ENCODE measurements around the gene THRAP3.
A peak's percentile ranks its signal among the peaks of the same experiment; 100 is the strongest.

THRAP3 gene

DNA sequence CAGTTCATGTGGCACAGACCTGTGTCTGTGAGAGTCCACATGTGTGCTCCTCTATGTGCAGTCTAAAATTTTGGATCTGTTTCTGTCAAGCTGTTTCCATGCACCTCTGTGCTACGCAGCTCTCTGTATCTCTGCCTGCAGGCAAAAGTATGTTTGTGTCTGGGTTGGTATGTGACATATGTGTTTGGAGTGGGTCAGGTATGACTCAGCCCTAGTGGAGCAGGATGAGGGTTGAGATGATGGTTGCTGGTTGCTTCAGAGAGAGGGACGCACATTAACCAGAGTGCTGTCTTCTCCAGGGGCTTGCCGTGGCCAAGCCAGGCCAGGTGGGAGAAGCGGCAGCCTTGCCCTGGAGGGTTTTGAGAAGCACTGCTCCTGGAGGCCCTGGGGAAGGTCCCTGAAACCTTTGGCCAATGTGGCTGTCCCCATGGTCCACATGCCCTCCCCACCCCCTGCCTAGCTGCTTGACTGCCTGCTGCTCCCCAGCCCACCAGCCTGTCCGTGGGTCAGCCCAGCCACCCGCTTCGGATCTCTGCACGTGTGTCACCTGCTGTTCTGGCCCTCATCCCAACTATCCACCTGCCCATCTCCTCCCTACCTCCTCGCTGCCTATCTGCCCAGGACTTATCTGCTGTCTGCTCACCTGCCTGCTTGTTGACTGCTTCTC, 103.3 kb downstream of the THRAP3 start:
- DNase-seq (ENCODE audit: low spot score): peak; percentile 46

DNA sequence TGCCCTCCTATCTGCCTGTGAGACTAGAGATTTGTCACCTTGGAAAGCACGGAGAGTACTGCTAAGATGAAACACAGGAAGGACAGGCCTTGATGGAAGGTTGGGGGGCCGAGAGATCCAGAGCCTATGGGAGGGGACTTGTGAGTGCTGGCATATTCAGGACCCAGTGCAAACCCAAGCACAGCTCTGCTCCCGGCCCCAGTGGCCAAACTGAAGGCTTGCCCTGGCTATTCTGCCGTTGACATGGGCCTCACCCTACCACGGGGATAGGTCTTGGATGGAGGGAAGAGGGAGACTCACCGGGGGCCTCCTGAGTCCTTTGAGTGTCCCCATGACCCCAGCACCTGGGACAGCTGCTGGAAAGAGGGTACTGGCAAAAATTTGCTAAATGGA, 103.8 kb downstream of the THRAP3 start:
- DNase-seq (ENCODE audit: low spot score): no peak

- no peak for DNase-seq (ENCODE audit: low spot score)
These were observed 104.5 kb downstream of the THRAP3 start for GRCh38 chr1:36328713-36329112.

DNA sequence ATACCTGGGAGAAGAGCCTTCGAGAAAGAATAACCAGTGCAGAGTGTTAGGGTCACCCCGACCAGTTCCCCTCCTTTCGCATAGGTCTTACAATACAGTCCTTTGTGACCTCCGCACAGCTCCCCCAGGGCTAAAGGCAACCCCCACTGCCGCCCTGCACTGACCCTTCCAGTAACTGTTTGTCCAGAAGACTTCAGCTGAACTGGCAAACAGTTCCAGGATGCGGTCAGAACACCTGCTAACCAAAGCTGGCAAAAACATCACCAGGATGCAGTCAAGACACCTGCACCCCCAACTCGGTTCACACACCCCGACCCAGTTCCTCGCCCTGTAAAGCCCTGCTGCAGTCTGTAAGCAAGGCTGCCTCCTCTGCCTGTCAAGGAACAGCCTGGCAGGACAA, 105.6 kb downstream of the THRAP3 start:
- no peak for DNase-seq (ENCODE audit: low spot score)

- DNase-seq (ENCODE audit: low spot score): no peak
These were observed 106.7 kb downstream of the THRAP3 start for GRCh38 chr1:36330940-36331339.

GRCh38 chr1:36337830-36338229, 113.6 kb downstream of the THRAP3 start:
- no peak for DNase-seq (ENCODE audit: low spot score)

DNA sequence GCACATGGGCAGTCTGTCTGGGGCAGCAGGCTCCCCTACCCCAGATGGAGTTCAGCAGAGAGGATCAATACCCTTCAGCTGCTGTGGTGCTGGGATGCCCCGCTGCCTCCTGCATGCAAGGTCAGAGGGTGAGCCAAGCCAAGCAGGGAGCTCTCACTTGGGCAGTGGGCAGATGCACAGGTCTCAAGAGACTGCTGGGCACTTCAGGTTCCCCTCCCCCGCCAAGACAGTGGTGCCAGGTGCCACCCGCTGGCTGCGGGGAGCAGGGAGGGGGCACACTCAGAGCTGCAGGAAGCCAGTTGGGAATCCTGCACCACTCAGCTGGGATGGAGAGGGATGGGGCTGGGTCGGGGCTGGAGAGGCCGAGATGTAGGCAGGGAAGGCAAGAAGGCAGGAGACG, 115.0 kb downstream of the THRAP3 start:
- no peak for DNase-seq (ENCODE audit: low spot score)

- DNase-seq (ENCODE audit: low spot score): no peak
These were observed 115.4 kb downstream of the THRAP3 start for GRCh38 chr1:36339615-36340014.

DNA sequence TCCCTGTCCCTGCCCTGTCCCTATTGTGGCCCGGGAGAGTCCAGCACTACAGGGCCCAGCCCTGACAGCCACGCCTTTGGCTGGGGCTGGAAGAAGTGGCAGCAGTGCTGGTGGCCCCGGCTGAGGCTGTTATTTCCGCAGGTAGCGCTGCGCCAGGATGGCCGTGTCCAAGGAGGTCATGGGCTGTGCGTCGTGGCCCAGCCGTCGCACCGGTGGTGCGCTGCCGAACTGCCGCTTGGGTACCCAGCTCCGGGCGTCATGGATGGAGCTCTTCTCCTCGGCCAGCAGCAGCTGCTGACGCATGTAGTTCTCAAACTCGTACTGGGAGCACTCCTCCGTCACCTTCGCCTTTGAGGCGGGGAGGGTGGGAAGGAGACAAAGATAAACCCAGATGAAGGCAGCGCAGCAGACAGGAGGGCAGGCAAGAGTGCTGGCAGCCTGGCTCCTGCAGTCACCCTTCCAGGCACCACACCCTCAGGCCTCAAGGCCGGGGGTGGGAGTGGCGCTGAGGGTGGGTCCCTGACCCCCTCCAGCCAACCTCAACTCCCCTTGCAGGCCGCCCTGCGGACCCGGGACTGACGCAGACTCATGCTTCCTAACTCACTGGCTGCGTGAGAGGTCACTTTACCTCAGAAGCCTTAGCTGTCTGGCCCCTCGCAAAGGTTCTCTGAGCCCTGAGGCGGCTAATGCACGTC, 117.5 kb downstream of the THRAP3 start:
- no peak for DNase-seq (ENCODE audit: low spot score)

- DNase-seq (ENCODE audit: low spot score): peak; percentile 80
These were observed 118.4 kb downstream of the THRAP3 start for GRCh38 chr1:36342426-36343185.

DNA sequence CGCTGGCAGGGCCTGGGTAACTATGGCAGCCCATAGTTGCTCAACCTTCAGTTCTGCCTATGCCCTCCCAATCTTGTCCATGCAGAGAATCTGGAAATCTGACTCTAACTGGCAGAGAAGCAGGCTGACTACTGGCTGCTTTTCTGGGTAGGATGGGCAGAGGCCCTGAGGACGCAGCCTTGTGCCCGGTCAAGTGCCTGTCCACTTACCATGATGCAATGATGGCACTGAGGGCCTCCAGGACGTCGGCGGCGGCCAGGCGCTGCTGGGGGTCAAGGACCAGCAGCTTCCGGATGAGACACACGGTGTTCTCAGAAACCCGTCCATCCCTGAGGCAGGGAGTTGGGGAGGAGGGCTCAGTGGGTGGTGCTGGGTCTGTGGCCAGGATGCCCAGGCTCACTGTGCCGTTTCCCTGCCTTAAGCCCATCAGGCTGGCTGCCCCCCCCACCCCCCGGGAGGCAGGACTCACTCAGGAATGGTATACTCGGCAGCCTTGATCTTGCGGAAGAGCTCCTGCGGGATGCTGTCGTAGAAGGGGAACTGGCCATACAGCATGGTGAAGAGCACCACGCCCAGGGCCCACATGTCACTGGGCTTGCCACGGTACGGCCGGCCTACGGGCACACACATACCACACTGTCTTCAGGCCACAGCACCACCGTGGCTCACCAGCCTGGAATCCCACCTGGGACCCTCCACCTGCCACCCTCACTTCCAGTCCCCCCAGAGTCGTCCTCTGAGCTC, 119.6 kb downstream of the THRAP3 start:
- DNase-seq (ENCODE audit: low spot score): no peak

GRCh38 chr1:36344395-36344680, 120.1 kb downstream of the THRAP3 start:
- DNase-seq (ENCODE audit: low spot score): no peak

DNA sequence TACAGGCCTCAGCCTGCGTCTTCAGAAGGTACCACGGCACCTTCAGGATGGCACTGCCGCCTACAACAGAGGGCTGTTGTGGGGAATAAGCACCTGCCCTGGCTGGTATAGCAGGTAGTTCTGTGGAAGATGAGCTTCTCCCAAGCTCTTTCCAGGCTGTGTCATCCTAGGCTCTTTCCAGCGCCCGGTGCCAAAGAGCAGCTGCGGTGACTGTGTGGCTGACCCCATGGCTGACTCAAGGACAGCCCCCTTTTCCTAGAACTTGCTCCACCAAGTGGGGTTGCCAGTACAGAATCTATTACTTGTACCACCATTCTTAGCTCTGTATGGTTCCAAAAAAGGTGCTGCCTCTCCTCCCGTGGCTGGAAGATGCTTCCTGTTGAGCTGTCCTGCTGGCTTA, 121.1 kb downstream of the THRAP3 start:
- DNase-seq (ENCODE audit: low spot score): no peak

DNA sequence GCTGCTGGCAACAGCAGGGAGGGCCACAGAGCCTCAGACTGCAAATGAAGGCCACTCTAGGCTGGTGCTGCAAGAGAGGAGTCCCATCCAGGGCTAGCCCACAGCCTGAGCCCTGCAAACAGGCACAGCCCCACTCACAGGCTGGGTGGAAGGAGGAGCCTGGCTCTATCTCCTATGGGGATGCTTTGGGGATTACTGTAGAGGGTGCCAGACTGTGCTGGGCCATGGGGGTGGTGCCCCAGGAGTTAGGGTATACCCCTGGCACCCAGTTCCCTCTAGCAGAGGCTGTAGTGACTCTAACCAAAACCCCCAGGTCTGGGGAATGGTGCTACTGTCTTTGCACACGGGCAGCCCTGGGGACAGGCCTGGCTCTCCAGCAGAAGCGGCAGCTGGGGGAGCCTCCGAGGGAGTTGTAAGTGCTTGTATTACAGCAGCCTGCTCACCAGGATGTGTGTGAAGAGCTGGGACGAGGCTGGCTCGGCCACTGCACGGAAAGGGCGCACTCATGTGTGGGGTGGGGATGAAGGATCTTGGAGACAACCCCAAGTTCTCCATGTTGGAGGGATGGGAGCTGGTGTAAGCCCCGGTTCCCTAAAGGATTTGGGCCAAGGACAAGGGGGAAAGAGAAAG, 122.6 kb downstream of the THRAP3 start:
- DNase-seq (ENCODE audit: low spot score): no peak

DNA sequence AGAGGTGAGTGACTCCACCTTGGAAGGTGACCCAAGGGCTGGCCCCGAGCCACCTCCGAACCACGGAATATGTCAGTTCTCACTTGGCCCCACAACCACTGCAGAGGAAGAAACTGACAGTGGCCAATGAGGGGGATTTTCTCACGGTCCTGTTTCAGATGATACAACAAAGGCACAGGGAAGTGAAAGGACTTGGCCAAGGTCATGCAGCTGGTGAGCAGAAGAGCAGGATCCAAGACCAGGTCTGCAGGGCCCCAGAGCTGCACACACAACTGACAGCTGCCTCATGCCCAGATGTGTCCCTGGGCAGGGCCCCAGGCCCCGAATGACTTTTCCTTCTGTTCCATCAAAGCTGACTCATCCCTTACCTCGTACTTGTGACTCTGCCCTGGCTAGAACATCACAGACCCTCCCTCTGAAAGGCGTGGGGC, 125.0 kb downstream of the THRAP3 start:
- peak; percentile 29 for DNase-seq (ENCODE audit: low spot score)

DNA sequence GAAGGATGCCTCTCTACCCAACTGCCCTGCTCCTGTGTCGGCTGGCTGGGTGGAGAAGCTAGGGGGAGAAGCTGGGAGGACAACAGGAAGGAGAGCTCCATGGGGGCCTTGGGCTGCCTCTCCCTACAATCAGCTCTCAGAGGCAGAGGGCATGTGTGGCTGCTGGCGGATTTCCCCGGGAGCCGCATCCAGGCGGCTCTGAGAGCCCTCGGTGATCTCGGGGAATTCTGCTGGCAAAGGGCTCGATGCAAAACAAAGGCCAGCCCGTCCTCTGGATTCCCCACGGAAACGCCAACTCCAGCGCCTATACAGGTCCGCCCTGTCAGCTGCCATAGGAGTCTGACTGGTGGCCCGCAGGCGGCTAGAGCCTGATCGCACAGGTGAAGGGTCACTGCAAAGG, 125.6 kb downstream of the THRAP3 start:
- DNase-seq (ENCODE audit: low spot score): peak; percentile 39

DNA sequence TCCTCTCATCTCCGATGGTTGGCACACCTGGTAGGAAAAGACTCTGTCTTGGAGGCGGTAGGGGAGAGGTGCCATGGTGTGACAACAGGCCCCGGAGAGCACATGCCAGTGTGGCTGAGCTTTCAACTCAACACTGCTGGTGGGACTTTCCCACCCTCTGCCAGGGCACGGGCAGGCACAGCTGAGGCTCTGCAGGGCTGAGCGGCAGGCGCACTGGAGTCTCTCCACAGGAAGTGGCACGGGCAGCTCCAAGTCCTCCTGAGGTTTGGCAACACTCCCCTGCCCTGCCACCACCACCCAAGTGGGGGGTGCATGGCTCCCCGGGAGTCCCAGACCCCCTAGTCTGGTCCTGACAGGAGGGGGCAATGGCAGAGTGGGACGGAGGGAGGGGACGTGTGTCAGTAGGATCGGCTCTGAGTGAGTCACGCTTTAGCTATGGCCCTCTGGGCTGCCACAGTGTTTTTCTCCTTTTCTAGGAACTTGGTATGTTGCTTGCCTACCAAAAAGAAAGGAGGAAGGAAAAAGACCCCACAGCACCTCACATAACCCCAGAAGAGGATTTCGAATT, 126.5 kb downstream of the THRAP3 start:
- DNase-seq (ENCODE audit: low spot score): peak; percentile 90

DNA sequence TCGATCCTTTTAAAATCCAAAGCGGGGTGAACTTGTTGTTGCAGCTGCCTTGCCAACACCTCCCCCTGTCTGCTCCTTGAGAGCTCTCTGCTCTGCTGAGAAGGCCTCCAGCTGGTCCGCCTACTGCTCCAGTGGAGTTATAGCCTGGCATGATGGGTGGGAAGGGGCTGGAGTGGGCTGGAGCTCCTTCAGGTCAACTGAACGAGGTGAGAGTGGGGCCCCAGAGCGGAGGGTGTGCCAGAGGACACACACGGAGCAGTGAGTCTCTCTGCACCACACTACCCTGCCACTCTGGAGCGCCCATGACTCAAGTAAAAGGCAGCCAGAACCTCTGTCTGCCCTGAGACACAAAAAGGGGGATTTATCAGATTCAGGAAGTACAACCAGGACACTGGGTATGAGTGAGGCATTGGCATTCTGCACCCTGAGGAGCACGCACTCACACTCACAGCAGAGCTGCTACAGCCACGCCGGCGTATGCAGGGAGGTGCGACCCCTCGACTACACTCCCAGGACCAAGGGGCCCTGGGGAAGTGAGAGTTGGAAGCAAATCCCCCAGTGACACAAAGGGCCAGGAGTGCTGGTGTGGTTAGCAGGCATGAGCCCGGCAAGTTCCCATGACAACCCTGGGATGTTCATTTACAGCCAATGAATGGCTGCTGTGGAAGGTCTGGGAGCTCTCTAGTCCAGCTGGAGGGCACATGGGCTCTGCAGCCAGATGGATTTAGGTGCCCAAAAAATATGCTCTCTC, 127.2 kb downstream of the THRAP3 start:
- peak; percentile 87 for DNase-seq (ENCODE audit: low spot score)

DNA sequence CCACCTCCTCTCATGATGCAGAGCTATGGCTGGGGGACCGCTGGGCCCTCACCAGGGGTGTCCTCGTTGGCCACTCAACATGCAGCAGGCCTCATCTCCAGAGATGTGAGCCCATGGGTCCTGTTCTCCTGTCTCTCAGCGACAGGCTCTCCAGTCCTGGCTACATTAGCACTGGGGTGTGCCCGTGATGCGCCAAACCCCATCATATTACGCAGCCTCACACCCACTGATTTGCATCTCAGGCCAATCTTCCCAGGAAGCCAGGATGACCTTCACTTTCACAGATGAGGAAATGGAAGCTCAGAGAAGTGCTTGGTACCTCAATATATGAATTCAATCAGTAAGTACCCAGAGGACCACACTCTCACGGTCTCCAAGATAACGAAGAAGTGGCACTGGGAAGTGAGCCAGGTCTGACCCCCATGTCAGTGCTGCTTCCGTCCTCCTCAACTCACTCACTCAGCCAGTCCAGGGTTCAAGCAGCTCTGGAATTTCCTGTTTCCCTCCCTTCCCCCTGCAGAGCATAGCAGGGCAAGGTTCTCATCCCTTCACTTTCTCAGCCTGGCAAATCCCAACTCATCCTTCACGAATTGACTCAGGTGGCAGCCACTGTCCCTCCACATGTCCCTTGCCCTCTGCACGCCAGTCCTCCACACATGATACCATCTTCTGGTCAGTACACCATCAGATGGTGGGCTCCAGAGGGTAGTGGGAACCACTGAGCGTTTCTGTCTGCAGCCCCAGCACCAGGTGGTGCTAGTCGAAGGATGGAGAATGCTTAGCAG, 128.1 kb downstream of the THRAP3 start:
- DNase-seq (ENCODE audit: low spot score): peak; percentile 48
